Measurements from ENCODE around the gene ARMC7. TPM values are rescaled to one million over a fixed set of nuclear protein-coding genes. Genes with fewer than 3 reads are reported as not detected.

ARMC7 gene
- total and polyA plus RNA-seq, 10 donors = 7.8 to 19.2 (median 14.4) TPM

GRCh38 chr17:75147878-75148546, 38.2 kb downstream of the ARMC7 start:
- H3K4me3 ChIP-seq = no peak overlapping the region
- H3K4me1 ChIP-seq = peaks cover 4 to 42% (median 17%) of the 10 kb centered on the region in 6 donors
- no peaks in the 10 kb centered on the region for H3K9me3 ChIP-seq
- intact Hi-C loops (cut with DNase I; ENCODE audit: low total_unique reads) = no loop called here
- H3K27ac ChIP-seq = peak overlapping the region in 5 of 8 donors; percentile 42 to 72 (median 64)
- H3K36me3 ChIP-seq = peaks cover 0 to 57% (median 46%) of the 10 kb centered on the region in 6 donors
- WGBS, 5 donors = 80 to 88% (median 83%) methylated on average over 6 of the region's 6 CpGs
- peak; percentile 14 for DNase-seq
- TF ChIP-seq POLR2AphosphoS5 (IDR thresholded peaks at IDR 0.05) (peak in 1 of 3 donors; percentile 24), CTCF (IDR thresholded peaks at IDR 0.05 in 8 of 11, conservative IDR thresholded peaks at IDR 0.05 in 3 of 11) (no peak)
- no peaks in the 10 kb centered on the region for H3K27me3 ChIP-seq (replicated peaks in 1 of 7)

- peaks cover 9 to 57% (median 30%) of the 10 kb centered on the region in 6 donors for H3K4me1 ChIP-seq
- H3K27ac ChIP-seq = no peak overlapping the region
- WGBS, 5 donors = 79 to 90% (median 86%) methylated on average over 6 of the region's 6 CpGs
- no peak for TF ChIP-seq POLR2AphosphoS5 (IDR thresholded peaks at IDR 0.05)
- TF ChIP-seq POLR2A (IDR thresholded peaks at IDR 0.05) = no peak
- TF ChIP-seq CTCF (IDR thresholded peaks at IDR 0.05 in 8 of 11, conservative IDR thresholded peaks at IDR 0.05 in 3 of 11) = no peak
- no peaks in the 10 kb centered on the region for H3K27me3 ChIP-seq (replicated peaks in 1 of 7)
- no peak overlapping the region for H3K4me3 ChIP-seq
- peaks cover 0 to 18% (median 14%) of the 10 kb centered on the region in 6 donors for H3K36me3 ChIP-seq
- DNase-seq = no peak
- intact Hi-C loops (cut with DNase I; ENCODE audit: low total_unique reads) = no loop called here
- no peaks in the 10 kb centered on the region for H3K9me3 ChIP-seq
These were observed 42.2 kb downstream of the ARMC7 start for GRCh38 chr17:75151930-75152329.

GRCh38 chr17:75152523-75152921, 42.8 kb downstream of the ARMC7 start:
- TF ChIP-seq POLR2AphosphoS5 (IDR thresholded peaks at IDR 0.05) (no peak), CTCF (IDR thresholded peaks at IDR 0.05 in 8 of 11, conservative IDR thresholded peaks at IDR 0.05 in 3 of 11) (no peak), POLR2A (IDR thresholded peaks at IDR 0.05) (no peak)
- H3K36me3 ChIP-seq = peaks cover 0 to 12% (median 8%) of the 10 kb centered on the region in 6 donors
- 69 to 87% (median 82%) methylated on average over 6 of the region's 6 CpGs for WGBS, 5 donors
- H3K4me3 ChIP-seq = peak overlapping the region in 4 of 8 donors; percentile 85 to 99 (median 93)
- no peak for DNase-seq
- H3K4me1 ChIP-seq = peaks cover 9 to 57% (median 30%) of the 10 kb centered on the region in 6 donors
- H3K27ac ChIP-seq = no peak overlapping the region
- no peaks in the 10 kb centered on the region for H3K27me3 ChIP-seq (replicated peaks in 1 of 7)
- no peaks in the 10 kb centered on the region for H3K9me3 ChIP-seq
- intact Hi-C loops (cut with DNase I; ENCODE audit: low total_unique reads) = no loop called here

DNA sequence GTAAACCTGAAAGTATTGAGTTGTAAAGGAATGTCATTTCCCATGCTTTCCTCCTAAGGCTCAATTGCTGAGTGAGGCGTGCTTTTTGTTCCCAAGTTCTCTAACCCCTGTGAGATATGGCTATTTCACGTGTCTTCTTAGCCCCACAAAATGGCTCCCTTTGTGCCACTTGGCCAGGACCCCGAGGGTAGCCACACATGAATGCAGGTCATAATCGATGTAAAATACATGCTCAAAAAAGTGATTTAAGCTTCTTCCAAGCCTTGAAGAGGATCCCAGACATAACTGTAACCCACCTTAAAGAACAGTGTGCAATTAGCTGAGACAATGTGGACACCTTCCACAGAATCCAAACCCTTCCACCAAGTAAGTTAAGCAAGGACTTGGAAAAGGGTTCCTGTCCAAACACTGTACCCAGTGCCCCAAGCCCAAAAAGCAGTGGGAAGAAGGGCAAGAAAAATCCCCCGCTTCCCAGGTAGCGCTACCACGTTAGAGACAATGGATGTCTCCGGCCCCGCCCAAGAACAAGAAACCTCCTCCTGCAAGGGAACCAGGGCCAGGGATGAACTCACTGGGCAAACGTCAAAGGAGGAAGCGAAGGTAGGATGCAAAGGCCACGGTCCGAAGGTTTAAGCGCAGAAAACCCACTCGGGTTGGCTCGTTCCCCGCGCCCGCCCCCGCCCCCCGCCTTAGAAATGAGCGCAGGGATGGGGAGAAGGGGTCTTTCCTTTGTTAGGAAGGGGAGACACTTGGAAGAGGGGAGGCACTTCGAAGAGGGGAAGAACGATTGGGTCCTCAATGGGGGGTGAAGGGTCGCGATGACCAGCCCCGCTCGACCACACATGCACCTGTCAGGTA, 43.4 kb downstream of the ARMC7 start:
- peaks cover 0 to 6% (median 3%) of the 10 kb centered on the region in 6 donors for H3K36me3 ChIP-seq
- WGBS, 5 donors = 7 to 11% (median 8%) methylated on average over 27 to 28 of the region's 28 CpGs
- DNase-seq = peak; percentile 80
- no peak for TF ChIP-seq POLR2A (IDR thresholded peaks at IDR 0.05)
- TF ChIP-seq POLR2AphosphoS5 (IDR thresholded peaks at IDR 0.05) = peak in 1 of 3 donors; percentile 45
- no peaks in the 10 kb centered on the region for H3K27me3 ChIP-seq (replicated peaks in 1 of 7)
- H3K27ac ChIP-seq = peak overlapping the region in 5 of 8 donors; percentile 84 to 96 (median 91)
- H3K4me3 ChIP-seq = peak overlapping the region; percentile 76 to 99 (median 90)
- intact Hi-C loops (cut with DNase I; ENCODE audit: low total_unique reads) = no loop called here
- H3K4me1 ChIP-seq = peaks cover 9 to 54% (median 30%) of the 10 kb centered on the region in 6 donors
- H3K9me3 ChIP-seq = no peaks in the 10 kb centered on the region

Data from spleen (tissue), 11 donors.